ENCODE data around the gene PTPRD.

The PTPRD gene

GRCh38 chr9:8809741-8810140, 1803.1 kb downstream of the PTPRD start:
- Histone ChIP-seq H3F3A (ENCODE audit: low read depth) (no peaks in the 10 kb centered on the region), H3K9me2 (replicated peaks; ENCODE audit: low read depth, low read length) (no peaks in the 10 kb centered on the region), H3K79me2 (ENCODE audit: insufficient read depth, low read length) (peaks cover 97% of the 10 kb centered on the region), H3K27me3 (ENCODE audit: insufficient read depth, low read length, poor library complexity, severe bottlenecking) (no peaks in the 10 kb centered on the region), H3K9me3 (ENCODE audit: insufficient read depth, low read depth, low read length) (no peaks in the 10 kb centered on the region), H3K4me3 (ENCODE audit: low read length, poor library complexity, severe bottlenecking) (no peak overlapping the region), H4K20me1 (ENCODE audit: insufficient read depth, low read length, poor library complexity, severe bottlenecking) (peaks cover 57% of the 10 kb centered on the region), H3K4me1 (ENCODE audit: insufficient read depth, low read length, poor library complexity, severe bottlenecking) (peaks cover 13% of the 10 kb centered on the region), H3K9ac (ENCODE audit: low read depth, low read length, poor library complexity, severe bottlenecking) (no peak overlapping the region), H3K4me2 (ENCODE audit: low read depth, low read length, poor library complexity, severe bottlenecking) (no peak overlapping the region), H3K36me3 (ENCODE audit: insufficient read depth, low read length) (peaks cover 30% of the 10 kb centered on the region), H2AFZ (ENCODE audit: low read length) (no peak overlapping the region)
- no peak for TF ChIP-seq EZH2phosphoT487 (IDR thresholded peaks at IDR 0.05; ENCODE audit: borderline replicate concordance)
- TF ChIP-seq CTCF (conservative IDR thresholded peaks at IDR 0.05; ENCODE audit: low read length) = no peak

- no peaks in the 10 kb centered on the region for H3K9me3 ChIP-seq (ENCODE audit: insufficient read depth, low read depth, low read length)
- no peak overlapping the region for H3K4me2 ChIP-seq (ENCODE audit: low read depth, low read length, poor library complexity, severe bottlenecking)
- H3K27me3 ChIP-seq (ENCODE audit: insufficient read depth, low read length, poor library complexity, severe bottlenecking) = no peaks in the 10 kb centered on the region
- peaks cover 97% of the 10 kb centered on the region for H3K79me2 ChIP-seq (ENCODE audit: insufficient read depth, low read length)
- H2AFZ ChIP-seq (ENCODE audit: low read length) = no peak overlapping the region
- no peaks in the 10 kb centered on the region for H3F3A ChIP-seq (ENCODE audit: low read depth)
- H3K4me3 ChIP-seq (ENCODE audit: low read length, poor library complexity, severe bottlenecking) = no peak overlapping the region
- peaks cover 22% of the 10 kb centered on the region; the same call in 1 of the 2 replicates for H3K36me3 ChIP-seq (ENCODE audit: insufficient read depth, low read length)
- peaks cover 10% of the 10 kb centered on the region for H3K4me1 ChIP-seq (ENCODE audit: insufficient read depth, low read length, poor library complexity, severe bottlenecking)
- no peaks in the 10 kb centered on the region for H3K9me2 ChIP-seq (replicated peaks; ENCODE audit: low read depth, low read length)
- peaks cover 33% of the 10 kb centered on the region for H4K20me1 ChIP-seq (ENCODE audit: insufficient read depth, low read length, poor library complexity, severe bottlenecking)
- TF ChIP-seq CTCF (conservative IDR thresholded peaks at IDR 0.05; ENCODE audit: low read length) (no peak), EZH2phosphoT487 (IDR thresholded peaks at IDR 0.05; ENCODE audit: borderline replicate concordance) (no peak)
- no peak overlapping the region for H3K9ac ChIP-seq (ENCODE audit: low read depth, low read length, poor library complexity, severe bottlenecking)
These were observed 1806.7 kb downstream of the PTPRD start for GRCh38 chr9:8806150-8806549.

- Histone ChIP-seq H3F3A (ENCODE audit: low read depth) (no peaks in the 10 kb centered on the region), H3K9me3 (ENCODE audit: insufficient read depth, low read depth, low read length) (no peaks in the 10 kb centered on the region), H3K9ac (ENCODE audit: low read depth, low read length, poor library complexity, severe bottlenecking) (no peak overlapping the region), H3K4me1 (ENCODE audit: insufficient read depth, low read length, poor library complexity, severe bottlenecking) (peaks cover 10% of the 10 kb centered on the region), H3K9me2 (replicated peaks; ENCODE audit: low read depth, low read length) (no peaks in the 10 kb centered on the region), H4K20me1 (ENCODE audit: insufficient read depth, low read length, poor library complexity, severe bottlenecking) (peaks cover 29% of the 10 kb centered on the region), H2AFZ (ENCODE audit: low read length) (no peak overlapping the region), H3K79me2 (ENCODE audit: insufficient read depth, low read length) (peaks cover 97% of the 10 kb centered on the region), H3K36me3 (ENCODE audit: insufficient read depth, low read length) (peaks cover 14% of the 10 kb centered on the region; the same call in 1 of the 2 replicates), H3K4me3 (ENCODE audit: low read length, poor library complexity, severe bottlenecking) (no peak overlapping the region), H3K27me3 (ENCODE audit: insufficient read depth, low read length, poor library complexity, severe bottlenecking) (no peaks in the 10 kb centered on the region), H3K4me2 (ENCODE audit: low read depth, low read length, poor library complexity, severe bottlenecking) (no peak overlapping the region)
- TF ChIP-seq CTCF (conservative IDR thresholded peaks at IDR 0.05; ENCODE audit: low read length) (no peak), EZH2phosphoT487 (IDR thresholded peaks at IDR 0.05; ENCODE audit: borderline replicate concordance) (no peak)
These were observed 1808.2 kb downstream of the PTPRD start for GRCh38 chr9:8804613-8805012.

All from Loucy (cell line).